SHP77 (cell line): Measurements from ENCODE around the gene KCNJ6.

Experiments used
- DNase-seq, 2 experiments: peaks; one replicate each; lab custom pipeline; 2025; lab: John Stamatoyannopoulos, UW

KCNJ6 gene

GRCh38 chr21:37866027-37866426, 50.2 kb downstream of the KCNJ6 start:
- no peak for DNase-seq

DNA sequence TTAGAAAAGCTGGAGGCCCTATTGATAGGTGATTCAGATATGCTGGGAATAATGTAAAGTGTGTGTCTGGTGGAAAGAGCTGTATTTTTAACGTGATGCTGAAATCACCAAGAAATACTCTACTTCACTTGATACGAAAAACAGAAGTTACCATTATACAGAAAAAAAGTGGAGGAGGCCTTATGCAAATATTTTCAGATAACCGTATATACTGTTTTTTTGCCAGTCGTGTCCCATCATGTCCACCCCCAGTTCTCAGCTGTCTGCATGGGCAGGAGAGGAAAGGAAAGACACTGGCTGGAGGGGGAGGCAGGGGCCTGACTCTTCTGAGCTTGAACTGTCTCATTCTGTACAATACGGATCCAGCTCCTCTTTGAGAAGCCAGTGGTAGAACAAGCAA, 51.1 kb downstream of the KCNJ6 start:
- no peak for DNase-seq

GRCh38 chr21:37863842-37864241, 52.4 kb downstream of the KCNJ6 start:
- no peak for DNase-seq

DNA sequence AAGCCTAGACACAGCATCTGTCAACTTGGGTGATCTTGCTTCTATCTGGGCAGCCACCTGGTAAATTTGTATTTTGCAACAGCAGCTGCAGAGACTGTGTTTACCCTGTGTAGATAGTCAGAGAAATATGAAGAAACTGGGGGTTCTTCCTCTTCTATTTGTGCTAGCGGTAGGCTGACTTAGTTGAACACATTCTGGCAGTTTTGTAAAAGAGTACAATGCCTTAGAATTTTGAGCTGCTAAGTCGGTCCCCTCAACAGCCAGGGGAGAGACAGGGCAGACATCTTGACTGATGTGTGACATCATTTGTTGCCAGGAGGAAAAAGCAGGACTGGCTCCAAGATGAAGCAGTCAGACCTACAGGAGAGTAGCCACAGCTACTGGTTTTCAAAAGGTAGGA, 53.7 kb downstream of the KCNJ6 start:
- peak; percentile 61 to 81 for DNase-seq

- DNase-seq = no peak
Observed at GRCh38 chr21:37861561-37861960, 54.7 kb downstream of the KCNJ6 start.

DNA sequence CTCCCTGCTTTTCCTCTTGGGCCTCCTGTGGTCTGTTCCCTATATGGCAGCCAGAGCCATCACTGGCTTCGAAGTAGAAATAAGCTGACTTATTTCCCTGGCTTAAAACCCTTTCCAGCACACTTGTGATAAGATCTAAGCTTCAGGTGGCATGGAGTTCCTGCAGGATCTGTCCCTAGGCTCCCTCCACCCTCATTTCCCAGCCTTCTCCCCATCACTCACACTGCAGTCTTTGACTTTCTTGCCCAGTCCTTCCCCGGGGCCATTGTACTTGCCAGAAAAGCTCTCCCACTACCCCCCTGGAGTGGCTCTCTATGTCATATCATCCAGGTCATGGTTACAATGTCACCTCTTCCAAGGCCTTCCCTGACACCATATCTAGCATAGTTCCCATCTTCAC, 55.8 kb downstream of the KCNJ6 start:
- DNase-seq = no peak

GRCh38 chr21:37855647-37856625, 60.3 kb downstream of the KCNJ6 start:
- peak in 1 of 2 experiments; percentile 20 for DNase-seq

GRCh38 chr21:37855271-37855646, 61.0 kb downstream of the KCNJ6 start:
- DNase-seq = no peak

DNA sequence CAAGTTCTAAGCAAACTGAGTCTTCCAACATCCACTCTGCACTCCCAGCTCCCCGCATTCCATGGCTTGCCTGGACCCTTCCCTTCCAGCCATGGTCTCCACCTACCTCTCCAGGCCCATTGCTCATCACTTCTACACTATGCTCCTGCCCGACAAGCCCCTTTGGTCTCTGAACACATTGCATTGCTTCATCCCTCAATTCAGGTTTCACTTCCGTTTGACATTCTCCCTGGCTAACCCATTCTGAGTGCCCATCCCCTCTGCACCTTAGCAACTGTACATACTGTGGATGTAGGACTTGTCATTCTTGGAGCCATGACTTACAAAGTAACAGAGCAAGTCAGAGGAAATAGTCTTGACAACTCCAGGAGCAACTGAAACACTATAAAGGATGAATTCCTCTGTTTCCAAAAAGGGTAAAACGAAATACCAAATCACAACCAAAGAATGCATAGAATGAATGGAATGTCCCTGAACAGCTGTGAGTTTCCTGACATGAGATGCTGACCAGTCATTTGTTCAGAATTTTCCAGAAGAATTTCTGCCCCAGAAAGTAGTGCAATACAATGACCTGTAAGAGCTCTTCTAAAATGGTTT, 66.7 kb downstream of the KCNJ6 start:
- no peak for DNase-seq

DNA sequence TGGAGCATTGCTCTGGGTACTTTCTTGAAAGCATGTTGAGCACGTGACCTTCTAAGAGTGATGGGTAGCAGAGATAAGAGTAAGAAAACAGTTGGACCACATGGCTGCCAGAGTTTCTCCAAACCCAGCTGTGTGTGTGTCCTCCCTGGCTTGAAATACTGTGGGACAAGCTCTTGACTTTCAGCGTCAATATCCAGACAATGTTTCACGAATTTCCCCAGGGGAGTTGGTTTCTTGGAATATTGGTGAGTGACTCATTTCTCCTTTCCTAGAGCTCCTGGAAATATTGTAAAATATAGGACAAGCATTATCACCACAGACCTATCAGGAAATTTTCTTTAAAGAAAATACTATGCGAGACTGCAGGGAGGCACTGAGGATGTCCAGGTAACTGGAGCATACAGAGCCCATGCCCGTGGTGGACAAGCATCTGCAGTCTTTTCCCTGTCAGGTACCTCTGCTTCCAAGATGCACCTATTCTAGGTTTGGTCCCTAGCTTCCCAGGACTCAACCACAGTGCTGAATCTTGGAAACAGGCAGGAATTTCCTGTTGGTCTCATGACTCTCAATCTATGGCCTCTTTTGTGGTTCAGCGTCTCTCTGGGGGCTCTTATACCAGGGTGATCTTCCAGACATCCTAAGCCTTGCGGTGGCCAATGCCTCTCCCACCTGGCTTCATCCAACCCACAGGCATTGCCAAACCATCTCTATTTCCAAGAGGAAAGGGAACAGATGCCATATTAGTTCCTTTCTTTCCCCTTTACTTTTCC, 67.4 kb downstream of the KCNJ6 start:
- DNase-seq = no peak

DNA sequence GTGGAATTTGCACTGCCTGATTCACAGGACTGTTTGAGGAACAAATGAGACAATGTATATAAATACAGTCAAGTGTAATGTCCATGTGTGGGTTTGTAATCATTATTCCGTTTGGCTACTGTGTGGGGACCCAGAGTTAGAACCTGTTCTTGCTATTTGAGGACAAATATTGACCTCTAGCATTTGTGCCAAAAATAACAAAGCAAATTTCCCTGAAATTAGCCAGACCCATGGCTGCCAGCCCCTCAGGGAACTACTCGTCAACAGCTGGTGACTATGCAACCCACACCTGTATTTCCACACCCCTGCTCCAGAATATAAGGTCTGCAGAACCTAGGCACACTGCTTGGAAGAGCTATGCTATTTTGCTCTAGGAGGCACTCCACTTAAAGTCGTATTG, 70.7 kb downstream of the KCNJ6 start:
- DNase-seq = peak; percentile 70 to 79

GRCh38 chr21:37843191-37843590, 73.1 kb downstream of the KCNJ6 start:
- DNase-seq = no peak

DNA sequence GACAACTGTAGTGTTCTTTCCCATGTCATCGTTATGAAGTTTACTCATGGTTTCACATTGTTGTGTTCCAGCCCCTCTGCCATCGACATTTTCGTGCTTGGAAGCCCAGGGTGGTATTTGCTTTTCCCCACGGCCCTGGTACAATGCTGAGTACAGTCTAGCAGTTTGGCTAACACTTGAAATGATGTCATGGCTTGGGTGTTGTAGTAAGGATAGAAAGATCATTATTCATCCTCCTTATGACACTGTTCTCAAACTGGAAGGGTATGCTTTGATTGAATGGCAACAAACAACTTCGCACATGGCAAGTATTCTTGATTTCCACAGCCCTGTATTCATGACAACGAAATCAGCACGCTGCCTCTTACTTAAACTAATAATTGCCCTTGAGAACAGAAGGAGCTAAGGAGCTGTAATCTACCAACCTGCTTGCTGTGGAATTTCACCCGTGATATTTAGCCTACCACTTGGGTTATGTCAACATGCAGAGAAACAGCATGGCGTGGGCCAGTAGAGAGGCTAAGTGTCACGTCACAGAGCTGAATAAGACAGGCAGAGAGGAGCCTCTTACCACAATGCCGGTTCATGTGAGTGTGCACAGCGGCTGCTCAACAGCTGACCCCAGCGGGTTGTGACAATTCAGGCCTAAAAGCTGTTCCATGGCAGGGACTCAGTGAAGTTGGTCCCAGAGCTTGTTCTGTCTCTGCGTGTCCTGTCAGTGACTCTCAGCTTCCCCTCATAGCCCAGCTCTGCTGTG, 73.9 kb downstream of the KCNJ6 start:
- DNase-seq = peak; percentile 8 to 13

- no peak for DNase-seq
Observed at GRCh38 chr21:37837381-37837780, 78.9 kb downstream of the KCNJ6 start.

DNA sequence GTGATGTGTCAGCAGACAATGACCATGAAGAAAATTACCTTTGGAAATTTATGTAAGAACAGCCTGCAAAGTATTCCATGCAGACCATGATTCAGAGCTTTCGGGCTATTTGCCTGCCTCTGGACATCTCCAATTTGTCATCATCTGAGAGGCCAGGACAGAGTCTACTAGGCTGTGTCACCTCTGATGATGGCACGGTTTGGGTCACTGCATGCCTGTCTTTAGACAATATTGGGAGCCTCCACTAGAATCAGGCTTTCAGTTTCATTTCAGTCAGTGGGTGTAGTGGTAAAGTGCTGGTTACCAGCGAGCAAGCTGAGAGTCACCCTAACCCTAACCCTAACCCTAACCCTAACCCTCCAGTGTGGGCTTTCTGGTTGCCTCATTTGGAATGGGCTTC, 80.8 kb downstream of the KCNJ6 start:
- DNase-seq = no peak

- DNase-seq = no peak
Observed at GRCh38 chr21:37833301-37833700, 83.0 kb downstream of the KCNJ6 start.

DNA sequence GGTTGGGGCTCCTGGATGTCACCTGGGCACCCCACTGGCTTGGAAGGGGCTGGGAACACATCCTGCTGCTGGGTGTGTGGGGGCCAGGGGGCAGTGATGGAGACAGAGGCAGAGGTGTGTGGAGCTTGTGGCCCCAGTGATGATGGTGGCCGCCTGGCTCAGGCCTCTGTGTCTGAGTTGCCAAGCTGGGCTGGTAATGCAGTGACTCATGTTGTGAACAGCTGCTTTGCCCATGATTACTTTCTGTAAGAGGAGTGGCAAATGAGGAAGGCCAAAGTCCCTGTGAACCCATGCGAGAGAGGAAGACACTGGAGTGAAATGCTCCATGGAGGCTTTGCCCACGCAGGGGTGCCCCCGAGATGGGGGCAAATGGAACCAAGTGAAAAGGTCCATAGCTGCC, 86.8 kb downstream of the KCNJ6 start:
- peak; percentile 53 to 60 for DNase-seq

GRCh38 chr21:37828991-37829390, 87.3 kb downstream of the KCNJ6 start:
- DNase-seq = peak; percentile 66 to 75

DNA sequence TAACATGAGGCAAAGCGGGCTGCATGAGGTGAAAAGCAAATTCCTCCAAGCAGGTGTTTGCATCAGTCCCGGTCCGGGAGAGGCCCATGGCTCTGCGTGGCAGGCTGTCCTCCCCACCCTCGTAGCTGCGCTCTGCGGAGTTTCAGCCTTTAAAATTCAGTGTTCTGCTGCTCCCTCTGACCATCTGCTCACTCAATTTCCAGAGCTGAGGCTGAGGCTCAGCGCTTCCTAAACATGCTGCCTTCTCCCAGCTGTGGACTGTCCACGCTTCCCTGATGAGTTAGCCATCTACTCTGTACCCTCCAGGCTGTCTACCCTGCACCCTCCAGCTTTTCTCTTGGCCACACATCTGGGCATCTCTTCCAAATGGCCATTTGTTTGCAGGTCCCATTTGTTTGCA, 87.7 kb downstream of the KCNJ6 start:
- DNase-seq = peak in 1 of 2 experiments; percentile 25

- peak in 1 of 2 experiments; percentile 16 for DNase-seq
Observed at GRCh38 chr21:37827913-37828312, 88.3 kb downstream of the KCNJ6 start.

GRCh38 chr21:37821786-37822450, 94.3 kb downstream of the KCNJ6 start:
- DNase-seq = no peak
